WTC11 (cell line): ENCODE data around the gene MPP2.
"Not testable (repeated sequence)": the region's sequence is repeated elsewhere in the genome, so short reads cannot be mapped to it uniquely, and the experiment has no call there.

Source experiments
- CBFB ChIP-seq: sonication (generic); formaldehyde crosslinking; IDR thresholded peaks from 2 replicates; pipeline ENCODE4 v1.8.1; 2022; ENCODE audit warnings: mild to moderate bottlenecking, low read depth, missing genetic modification reagents
- CREB1 ChIP-seq: sonication (generic); formaldehyde crosslinking; IDR thresholded peaks from 2 replicates; pipeline ENCODE4 v1.8.0; 2023; ENCODE audit warnings: mild to moderate bottlenecking, missing genetic modification reagents
- CREM ChIP-seq: sonication (generic); formaldehyde crosslinking; IDR thresholded peaks from 2 replicates; pipeline ENCODE4 v1.8.1; 2022; ENCODE audit warnings: mild to moderate bottlenecking, missing genetic modification reagents, moderate library complexity
- CTCF ChIP-seq: fragments of 200-600 bp; IDR thresholded peaks from 2 replicates; pipeline ENCODE4 v1.8.0; 2022; ENCODE audit warnings: antibody characterized with exemption
- SP1 ChIP-seq: sonication (generic); formaldehyde crosslinking; conservative IDR thresholded peaks from 2 replicates; pipeline ENCODE4 v1.8.1; 2022; ENCODE audit warnings: missing genetic modification reagents
- ZNF138 ChIP-seq: sonication (generic); formaldehyde crosslinking; conservative IDR thresholded peaks from 2 replicates; pipeline ENCODE4 v1.8.1; 2022; ENCODE audit warnings: mild to moderate bottlenecking, moderate library complexity, missing genetic modification reagents
- TF ChIP-seq, protein P1 (sequence below): sonication (generic); formaldehyde crosslinking; IDR thresholded peaks from 2 replicates; pipeline ENCODE4 v1.8.1; 2023; ENCODE audit warnings: mild to moderate bottlenecking, moderate library complexity, missing genetic modification reagents
- TF ChIP-seq, protein P2 (sequence below): sonication (generic); formaldehyde crosslinking; IDR thresholded peaks from 2 replicates; pipeline ENCODE4 v1.8.0; 2022; ENCODE audit warnings: mild to moderate bottlenecking, missing genetic modification reagents

DNA sequence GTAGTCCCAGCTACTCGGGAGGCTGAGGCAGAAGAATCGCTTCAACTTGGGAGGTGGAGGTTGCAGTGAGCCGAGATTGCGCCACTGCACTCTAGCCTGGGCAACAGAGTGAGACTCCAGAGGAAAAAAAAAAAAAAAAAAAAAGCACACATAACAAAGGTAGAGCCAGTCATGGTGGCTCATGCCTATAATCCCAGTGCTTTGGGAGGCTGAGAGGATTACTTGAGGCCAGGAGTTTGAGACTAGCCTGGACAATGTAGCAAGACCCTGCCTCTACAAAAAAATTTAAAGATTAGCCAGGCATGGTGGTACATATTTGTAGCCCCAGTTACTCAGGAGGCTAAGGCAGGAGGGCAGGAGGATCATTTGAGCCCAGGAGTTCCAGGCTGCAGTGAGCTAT, 12.8 kb downstream of the MPP2 start:
- not testable (repeated sequence) for TF ChIP-seq CTCF; CBFB (CRISPR knock-in tag); ZNF138 (CRISPR knock-in tag); CREM (CRISPR knock-in tag); SP1 (CRISPR knock-in tag); CREB1
- TF ChIP-seq, protein P1, sequence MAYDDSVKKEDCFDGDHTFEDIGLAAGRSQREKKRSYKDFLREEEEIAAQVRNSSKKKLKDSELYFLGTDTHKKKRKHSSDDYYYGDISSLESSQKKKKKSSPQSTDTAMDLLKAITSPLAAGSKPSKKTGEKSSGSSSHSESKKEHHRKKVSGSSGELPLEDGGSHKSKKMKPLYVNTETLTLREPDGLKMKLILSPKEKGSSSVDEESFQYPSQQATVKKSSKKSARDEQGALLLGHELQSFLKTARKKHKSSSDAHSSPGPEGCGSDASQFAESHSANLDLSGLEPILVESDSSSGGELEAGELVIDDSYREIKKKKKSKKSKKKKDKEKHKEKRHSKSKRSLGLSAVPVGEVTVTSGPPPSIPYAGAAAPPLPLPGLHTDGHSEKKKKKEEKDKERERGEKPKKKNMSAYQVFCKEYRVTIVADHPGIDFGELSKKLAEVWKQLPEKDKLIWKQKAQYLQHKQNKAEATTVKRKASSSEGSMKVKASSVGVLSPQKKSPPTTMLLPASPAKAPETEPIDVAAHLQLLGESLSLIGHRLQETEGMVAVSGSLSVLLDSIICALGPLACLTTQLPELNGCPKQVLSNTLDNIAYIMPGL: not testable (repeated sequence)
- TF ChIP-seq, protein P2, sequence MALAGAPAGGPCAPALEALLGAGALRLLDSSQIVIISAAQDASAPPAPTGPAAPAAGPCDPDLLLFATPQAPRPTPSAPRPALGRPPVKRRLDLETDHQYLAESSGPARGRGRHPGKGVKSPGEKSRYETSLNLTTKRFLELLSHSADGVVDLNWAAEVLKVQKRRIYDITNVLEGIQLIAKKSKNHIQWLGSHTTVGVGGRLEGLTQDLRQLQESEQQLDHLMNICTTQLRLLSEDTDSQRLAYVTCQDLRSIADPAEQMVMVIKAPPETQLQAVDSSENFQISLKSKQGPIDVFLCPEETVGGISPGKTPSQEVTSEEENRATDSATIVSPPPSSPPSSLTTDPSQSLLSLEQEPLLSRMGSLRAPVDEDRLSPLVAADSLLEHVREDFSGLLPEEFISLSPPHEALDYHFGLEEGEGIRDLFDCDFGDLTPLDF (CRISPR knock-in tag): not testable (repeated sequence)
